ENCODE results near the gene ABHD14A.

The ABHD14A gene

DNA sequence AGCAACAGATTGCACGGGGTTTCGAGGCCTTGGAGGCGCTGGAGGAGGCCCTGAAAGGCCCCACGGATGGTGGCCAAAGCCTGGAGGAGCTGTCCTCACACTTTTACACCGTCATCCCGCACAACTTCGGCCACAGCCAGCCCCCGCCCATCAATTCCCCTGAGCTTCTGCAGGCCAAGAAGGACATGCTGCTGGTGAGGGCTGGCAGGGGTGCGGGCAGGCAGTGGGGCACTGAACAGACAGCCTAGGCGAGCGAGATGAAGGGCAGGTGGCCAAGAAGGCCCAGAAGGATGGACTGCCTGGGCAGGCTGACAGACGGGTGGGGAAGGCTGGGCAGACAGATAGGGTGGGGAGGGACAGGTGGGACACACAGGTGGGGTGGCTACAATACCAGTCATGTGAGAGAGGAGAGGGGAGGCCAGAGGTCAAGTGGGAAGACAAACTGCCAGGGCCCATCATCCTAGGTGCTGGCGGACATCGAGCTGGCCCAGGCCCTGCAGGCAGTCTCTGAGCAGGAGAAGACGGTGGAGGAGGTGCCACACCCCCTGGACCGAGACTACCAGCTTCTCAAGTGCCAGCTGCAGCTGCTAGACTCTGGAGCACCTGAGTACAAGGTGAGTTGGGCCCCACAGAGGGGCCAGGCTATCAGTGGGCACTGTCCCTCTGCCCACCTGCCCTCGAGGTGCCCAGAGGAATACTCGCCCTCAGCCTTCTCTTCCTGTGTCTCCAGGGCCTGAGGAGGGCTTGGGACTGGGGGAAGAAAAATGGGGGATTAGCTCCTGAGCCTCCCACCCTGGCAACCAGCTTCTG, 29.6 kb upstream of the ABHD14A start:
- peaks cover 10% of the 10 kb centered on the region for H3K4me1 ChIP-seq
- no peak overlapping the region for H3K4me3 ChIP-seq
- H3K36me3 ChIP-seq (replicated peaks) = no peaks in the 10 kb centered on the region
- no peaks in the 10 kb centered on the region for H3K9me3 ChIP-seq
- DNase-seq (ENCODE audit: low spot score in 2 of 2) = no peak
- in situ Hi-C loops (cut with MboI; ENCODE audit: low sequenced_read_pairs) = no loop called here
- no peaks in the 10 kb centered on the region for H3K27me3 ChIP-seq (ENCODE audit: low read depth)

DNA sequence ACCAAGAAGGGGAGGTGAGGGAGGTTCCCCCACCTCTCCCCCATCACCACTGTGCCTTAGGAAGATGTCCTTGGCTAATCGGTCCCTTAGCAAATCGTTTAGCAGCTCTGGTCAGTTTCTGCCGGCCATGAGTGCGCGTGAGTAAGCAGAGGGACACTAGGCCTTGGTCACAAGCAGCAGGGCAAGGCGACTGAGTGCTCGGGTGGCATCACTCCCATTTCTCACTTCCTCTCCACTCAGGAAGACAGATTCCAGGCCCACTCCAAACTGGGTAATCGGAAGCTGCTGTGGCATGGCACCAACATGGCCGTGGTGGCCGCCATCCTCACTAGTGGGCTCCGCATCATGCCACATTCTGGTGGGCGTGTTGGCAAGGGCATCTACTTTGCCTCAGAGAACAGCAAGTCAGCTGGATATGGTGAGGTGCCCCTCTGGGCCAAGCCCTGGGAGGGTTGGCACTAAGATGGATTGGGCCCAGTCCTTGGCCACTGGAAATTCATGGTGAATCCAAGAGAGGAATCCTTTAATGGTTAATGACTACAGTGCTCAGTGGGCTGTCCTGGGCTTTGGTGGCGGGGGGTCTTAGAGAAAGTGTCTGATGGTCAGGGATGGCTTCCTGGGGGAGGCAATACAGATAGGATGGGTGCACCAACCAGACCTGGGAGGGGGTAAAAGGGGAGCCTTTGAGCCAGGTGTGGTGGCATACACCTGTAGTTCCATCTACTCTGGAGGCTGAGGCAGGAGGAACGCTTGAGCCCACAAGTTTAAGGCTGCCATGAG, 28.7 kb upstream of the ABHD14A start:
- Histone ChIP-seq H3K4me1 (peaks cover 10% of the 10 kb centered on the region), H3K36me3 (replicated peaks) (no peaks in the 10 kb centered on the region), H3K4me3 (no peak overlapping the region), H3K27me3 (ENCODE audit: low read depth) (no peaks in the 10 kb centered on the region), H3K9me3 (no peaks in the 10 kb centered on the region)
- in situ Hi-C loops (cut with MboI; ENCODE audit: low sequenced_read_pairs) = no loop called here
- DNase-seq (ENCODE audit: low spot score in 2 of 2) = no peak

DNA sequence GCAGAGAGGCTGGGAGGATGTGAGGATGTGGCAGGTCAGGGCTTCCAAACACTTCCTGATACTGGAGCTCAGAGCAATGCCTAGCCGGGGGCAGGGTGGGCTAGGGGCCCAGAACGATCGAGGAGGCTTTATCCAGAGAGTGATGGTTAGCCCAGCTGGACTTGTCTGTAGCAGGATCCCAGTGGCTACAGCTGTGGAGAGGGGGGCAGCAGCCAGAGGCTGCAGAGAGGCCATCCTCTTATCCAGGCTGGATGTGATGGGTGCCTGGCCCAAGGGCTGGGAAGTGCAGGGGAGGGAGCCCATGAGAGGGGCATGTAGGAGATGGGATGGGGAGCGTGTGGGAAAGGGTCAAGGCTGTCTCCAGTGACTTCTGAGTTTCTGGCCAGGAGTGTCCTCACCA, 28.1 kb upstream of the ABHD14A start:
- H3K27me3 ChIP-seq (ENCODE audit: low read depth) = no peaks in the 10 kb centered on the region
- DNase-seq (ENCODE audit: low spot score in 2 of 2) = no peak
- in situ Hi-C loops (cut with MboI; ENCODE audit: low sequenced_read_pairs) = no loop called here
- H3K4me1 ChIP-seq = peaks cover 10% of the 10 kb centered on the region
- H3K4me3 ChIP-seq = no peak overlapping the region
- no peaks in the 10 kb centered on the region for H3K36me3 ChIP-seq (replicated peaks)
- H3K9me3 ChIP-seq = no peaks in the 10 kb centered on the region

DNA sequence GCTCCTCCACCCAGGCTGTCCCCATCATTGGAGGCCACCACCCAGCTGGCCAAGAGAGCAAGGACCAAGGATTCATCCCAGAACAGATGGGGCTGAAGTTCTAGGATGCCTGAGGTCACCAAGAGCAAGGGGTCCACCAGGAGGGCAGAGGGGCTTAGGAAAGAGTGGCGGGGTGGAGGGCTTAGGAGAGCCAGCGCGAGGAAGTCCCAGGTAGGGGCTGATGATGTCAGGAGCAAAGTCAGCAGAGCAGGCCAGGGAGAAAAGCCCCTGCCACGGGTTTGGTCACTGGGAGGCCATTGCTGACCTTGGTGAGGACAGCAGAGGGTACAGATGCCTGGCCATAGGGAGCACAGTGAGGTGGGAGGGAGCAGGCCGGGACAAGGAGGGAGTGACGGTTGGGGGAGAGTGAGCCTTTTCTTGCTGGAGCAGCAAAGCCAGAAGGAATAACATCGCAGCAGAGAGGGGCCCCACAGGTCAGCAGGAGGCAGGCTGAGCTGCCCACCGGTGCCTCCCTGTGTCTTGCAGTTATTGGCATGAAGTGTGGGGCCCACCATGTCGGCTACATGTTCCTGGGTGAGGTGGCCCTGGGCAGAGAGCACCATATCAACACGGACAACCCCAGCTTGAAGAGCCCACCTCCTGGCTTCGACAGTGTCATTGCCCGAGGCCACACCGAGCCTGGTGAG, 27.5 kb upstream of the ABHD14A start:
- Histone ChIP-seq H3K4me1 (peaks cover 7% of the 10 kb centered on the region), H3K27me3 (ENCODE audit: low read depth) (no peaks in the 10 kb centered on the region), H3K4me3 (no peak overlapping the region), H3K9me3 (no peaks in the 10 kb centered on the region), H3K36me3 (replicated peaks) (no peaks in the 10 kb centered on the region)
- in situ Hi-C loops (cut with MboI; ENCODE audit: low sequenced_read_pairs) = no loop called here
- no peak for DNase-seq (ENCODE audit: low spot score in 2 of 2)

DNA sequence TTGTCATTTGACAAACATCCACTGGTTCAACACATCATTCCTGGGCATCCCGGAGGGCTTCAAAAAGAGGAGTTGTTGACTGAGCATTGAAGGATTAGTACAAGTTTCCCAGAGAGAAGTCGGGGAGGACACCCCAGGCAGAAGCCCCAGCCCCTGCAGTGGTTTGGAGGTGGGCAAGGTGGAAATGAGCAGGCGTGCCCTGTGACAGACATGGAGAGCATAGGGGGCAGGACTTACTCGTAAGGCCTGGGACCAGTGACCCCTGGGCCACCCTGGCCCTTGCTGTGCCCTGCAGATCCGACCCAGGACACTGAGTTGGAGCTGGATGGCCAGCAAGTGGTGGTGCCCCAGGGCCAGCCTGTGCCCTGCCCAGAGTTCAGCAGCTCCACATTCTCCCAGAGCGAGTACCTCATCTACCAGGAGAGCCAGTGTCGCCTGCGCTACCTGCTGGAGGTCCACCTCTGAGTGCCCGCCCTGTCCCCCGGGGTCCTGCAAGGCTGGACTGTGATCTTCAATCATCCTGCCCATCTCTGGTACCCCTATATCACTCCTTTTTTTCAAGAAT, 26.8 kb upstream of the ABHD14A start:
- H3K9me3 ChIP-seq = no peaks in the 10 kb centered on the region
- no peak overlapping the region for H3K4me3 ChIP-seq
- H3K36me3 ChIP-seq (replicated peaks) = no peaks in the 10 kb centered on the region
- DNase-seq (ENCODE audit: low spot score in 2 of 2) = no peak
- in situ Hi-C loops (cut with MboI; ENCODE audit: low sequenced_read_pairs) = no loop called here
- H3K27me3 ChIP-seq (ENCODE audit: low read depth) = no peaks in the 10 kb centered on the region
- peaks cover under 1% of the 10 kb centered on the region; the same call in 1 of the 2 replicates for H3K4me1 ChIP-seq

DNA sequence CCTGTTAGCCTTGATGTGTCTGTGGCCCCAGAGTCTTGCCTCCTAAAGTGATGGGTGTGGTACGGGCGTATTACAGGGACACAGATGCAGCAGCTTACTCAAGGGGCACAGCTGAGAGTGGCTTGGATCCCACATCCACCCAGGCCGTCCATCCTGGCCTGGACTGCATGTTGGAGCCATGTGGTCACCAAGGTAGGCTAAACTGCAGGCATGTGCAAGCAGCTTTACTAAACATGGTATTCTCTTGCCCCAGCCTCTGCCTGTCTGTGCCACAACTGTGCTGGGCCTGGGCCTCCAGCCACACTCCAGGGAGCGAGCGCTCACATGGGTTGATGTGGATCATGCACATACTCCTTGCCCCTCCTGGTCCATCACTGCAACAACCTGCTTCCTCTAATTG, 25.7 kb upstream of the ABHD14A start:
- in situ Hi-C loops (cut with MboI; ENCODE audit: low sequenced_read_pairs) = no loop called here
- no peak overlapping the region for H3K4me3 ChIP-seq
- H3K9me3 ChIP-seq = no peaks in the 10 kb centered on the region
- DNase-seq (ENCODE audit: low spot score in 2 of 2) = no peak
- no peaks in the 10 kb centered on the region for H3K4me1 ChIP-seq
- H3K27me3 ChIP-seq (ENCODE audit: low read depth) = no peaks in the 10 kb centered on the region
- no peaks in the 10 kb centered on the region for H3K36me3 ChIP-seq (replicated peaks)

DNA sequence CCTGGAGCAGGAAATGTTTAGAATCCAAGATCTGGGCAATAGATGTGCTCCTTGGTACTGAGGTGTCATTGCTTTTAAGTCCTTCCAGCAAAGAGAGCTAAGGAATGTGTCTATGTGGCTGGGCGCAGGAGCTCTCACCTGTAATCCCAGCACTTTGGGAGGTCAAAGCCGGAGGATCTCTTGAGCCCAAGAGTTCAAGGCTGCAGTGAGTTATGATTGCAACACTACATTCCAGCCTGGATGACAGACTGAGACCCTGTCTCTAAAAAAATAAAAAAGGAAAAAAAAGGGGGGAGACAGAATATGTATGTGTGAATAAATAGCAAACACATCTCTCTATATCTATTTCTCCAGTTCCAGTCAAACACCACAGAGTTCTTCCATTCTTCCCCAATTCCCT, 24.0 kb upstream of the ABHD14A start:
- Histone ChIP-seq H3K36me3 (replicated peaks) (no peaks in the 10 kb centered on the region), H3K4me3 (no peak overlapping the region), H3K4me1 (no peaks in the 10 kb centered on the region), H3K27me3 (ENCODE audit: low read depth) (no peaks in the 10 kb centered on the region), H3K9me3 (no peaks in the 10 kb centered on the region)
- in situ Hi-C loops (cut with MboI; ENCODE audit: low sequenced_read_pairs) = no loop called here
- no peak for DNase-seq (ENCODE audit: low spot score in 2 of 2)

DNA sequence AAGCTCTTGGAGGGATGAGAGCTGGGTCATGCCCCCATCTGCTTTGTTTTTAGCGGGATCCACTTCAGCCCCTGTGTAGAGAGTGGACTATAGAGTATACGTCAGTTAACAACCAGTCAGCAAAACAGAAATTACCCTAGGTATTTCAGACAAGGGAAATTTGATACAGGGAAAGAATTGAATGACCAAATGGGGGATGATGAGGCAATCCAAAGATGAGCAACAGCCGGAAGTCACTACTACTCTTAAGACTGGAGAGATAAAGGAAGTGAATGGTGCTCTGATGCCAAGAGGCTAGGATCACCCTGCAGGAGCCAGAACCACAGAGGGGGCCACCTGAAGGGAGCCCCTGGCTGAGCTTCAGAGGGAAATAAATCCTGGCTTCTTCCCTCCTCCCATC, 21.4 kb upstream of the ABHD14A start:
- no peak for DNase-seq (ENCODE audit: low spot score in 2 of 2)
- Histone ChIP-seq H3K9me3 (no peaks in the 10 kb centered on the region), H3K4me3 (no peak overlapping the region), H3K36me3 (replicated peaks) (no peaks in the 10 kb centered on the region; the same call in none of the 2 replicates), H3K27me3 (ENCODE audit: low read depth) (no peaks in the 10 kb centered on the region), H3K4me1 (no peaks in the 10 kb centered on the region)
- in situ Hi-C loops (cut with MboI; ENCODE audit: low sequenced_read_pairs) = no loop called here

DNA sequence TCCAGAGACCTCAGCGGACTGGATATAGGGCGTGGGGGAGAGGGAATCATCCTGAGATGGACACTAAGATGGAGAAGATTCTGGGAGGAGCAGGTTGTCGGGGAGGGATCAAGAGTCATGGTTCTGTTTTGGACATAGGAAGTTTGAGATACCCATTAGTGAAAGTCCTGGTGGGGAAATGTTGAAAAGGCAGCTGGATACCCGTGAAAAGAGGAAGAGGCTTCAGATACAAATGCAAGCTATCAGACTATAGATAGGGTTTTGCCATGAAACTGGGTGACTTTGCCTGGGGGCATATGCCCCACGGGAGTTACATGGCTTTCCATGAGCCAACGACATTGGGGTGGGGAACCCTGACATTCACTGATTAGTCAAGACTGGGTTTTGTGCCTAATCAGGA, 20.8 kb upstream of the ABHD14A start:
- Histone ChIP-seq H3K9me3 (no peaks in the 10 kb centered on the region), H3K36me3 (replicated peaks) (peaks cover 2% of the 10 kb centered on the region), H3K4me3 (no peak overlapping the region), H3K27me3 (ENCODE audit: low read depth) (no peaks in the 10 kb centered on the region), H3K4me1 (no peaks in the 10 kb centered on the region)
- in situ Hi-C loops (cut with MboI; ENCODE audit: low sequenced_read_pairs) = no loop called here
- no peak for DNase-seq (ENCODE audit: low spot score in 2 of 2)

DNA sequence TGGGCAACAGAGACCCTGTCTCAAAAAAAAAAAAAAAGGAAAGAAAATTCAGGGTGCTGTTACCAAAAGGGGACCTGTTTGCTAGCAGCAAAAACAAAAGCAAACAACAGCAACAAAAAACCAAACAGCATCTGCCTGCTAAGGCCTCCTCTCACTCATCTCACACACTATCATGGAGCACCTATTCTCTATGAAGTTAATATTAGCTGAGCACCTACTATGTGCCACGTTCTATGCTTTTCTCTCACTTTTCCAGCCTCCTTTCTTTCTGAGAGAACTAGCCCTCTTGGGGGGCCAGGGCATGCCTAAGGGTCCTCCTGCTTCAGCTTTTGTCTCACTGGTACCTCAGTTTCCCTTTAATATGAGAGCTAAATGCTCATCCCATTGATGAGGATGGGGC, 20.2 kb upstream of the ABHD14A start:
- DNase-seq (ENCODE audit: low spot score in 2 of 2) = no peak
- no peaks in the 10 kb centered on the region for H3K27me3 ChIP-seq (ENCODE audit: low read depth)
- in situ Hi-C loops (cut with MboI; ENCODE audit: low sequenced_read_pairs) = no loop called here
- H3K4me1 ChIP-seq = no peaks in the 10 kb centered on the region
- no peak overlapping the region for H3K4me3 ChIP-seq
- no peaks in the 10 kb centered on the region for H3K9me3 ChIP-seq
- H3K36me3 ChIP-seq (replicated peaks) = peaks cover 9% of the 10 kb centered on the region

DNA sequence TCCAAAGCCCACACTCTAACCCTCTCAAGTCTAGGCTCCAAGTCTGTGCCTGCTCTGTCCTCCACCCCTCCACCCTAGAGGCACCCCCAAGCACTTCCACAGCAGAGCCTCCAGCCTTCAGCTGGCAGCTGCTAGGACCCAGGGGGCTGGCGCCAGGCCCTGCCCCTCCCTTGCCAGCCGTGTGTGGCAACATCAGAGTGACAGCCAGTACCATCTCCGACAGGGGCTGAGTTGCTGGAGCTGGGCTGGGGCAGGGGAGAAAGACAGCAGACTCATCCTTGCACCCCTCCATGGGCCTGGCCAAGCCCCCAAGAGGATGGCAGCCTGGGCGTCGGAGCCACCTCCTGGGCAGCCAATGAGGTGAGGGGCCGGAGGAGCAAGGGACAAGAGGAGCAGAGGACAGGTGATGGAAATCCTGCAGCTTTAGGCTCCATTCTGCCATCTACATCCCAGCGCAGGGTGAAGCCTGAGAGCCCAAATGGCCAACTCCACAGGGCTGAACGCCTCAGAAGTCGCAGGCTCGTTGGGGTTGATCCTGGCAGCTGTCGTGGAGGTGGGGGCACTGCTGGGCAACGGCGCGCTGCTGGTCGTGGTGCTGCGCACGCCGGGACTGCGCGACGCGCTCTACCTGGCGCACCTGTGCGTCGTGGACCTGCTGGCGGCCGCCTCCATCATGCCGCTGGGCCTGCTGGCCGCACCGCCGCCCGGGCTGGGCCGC, 19.5 kb upstream of the ABHD14A start, which contains the start of gene GPR62:
GPR62 (plus strand) TSS at position 207 of the 718 bp plus-strand sequence; CDS start at position 479, 272 bp downstream.
- Histone ChIP-seq H3K27me3 (ENCODE audit: low read depth) (no peaks in the 10 kb centered on the region), H3K36me3 (replicated peaks) (peaks cover 15% of the 10 kb centered on the region), H3K4me3 (no peak within 1 kb of the TSS), H3K9me3 (no peaks in the 10 kb centered on the region), H3K4me1 (no peaks in the 10 kb centered on the region)
- DNase-seq (ENCODE audit: low spot score in 2 of 2) = no peak
- in situ Hi-C loops (cut with MboI; ENCODE audit: low sequenced_read_pairs) = no loop called here

DNA sequence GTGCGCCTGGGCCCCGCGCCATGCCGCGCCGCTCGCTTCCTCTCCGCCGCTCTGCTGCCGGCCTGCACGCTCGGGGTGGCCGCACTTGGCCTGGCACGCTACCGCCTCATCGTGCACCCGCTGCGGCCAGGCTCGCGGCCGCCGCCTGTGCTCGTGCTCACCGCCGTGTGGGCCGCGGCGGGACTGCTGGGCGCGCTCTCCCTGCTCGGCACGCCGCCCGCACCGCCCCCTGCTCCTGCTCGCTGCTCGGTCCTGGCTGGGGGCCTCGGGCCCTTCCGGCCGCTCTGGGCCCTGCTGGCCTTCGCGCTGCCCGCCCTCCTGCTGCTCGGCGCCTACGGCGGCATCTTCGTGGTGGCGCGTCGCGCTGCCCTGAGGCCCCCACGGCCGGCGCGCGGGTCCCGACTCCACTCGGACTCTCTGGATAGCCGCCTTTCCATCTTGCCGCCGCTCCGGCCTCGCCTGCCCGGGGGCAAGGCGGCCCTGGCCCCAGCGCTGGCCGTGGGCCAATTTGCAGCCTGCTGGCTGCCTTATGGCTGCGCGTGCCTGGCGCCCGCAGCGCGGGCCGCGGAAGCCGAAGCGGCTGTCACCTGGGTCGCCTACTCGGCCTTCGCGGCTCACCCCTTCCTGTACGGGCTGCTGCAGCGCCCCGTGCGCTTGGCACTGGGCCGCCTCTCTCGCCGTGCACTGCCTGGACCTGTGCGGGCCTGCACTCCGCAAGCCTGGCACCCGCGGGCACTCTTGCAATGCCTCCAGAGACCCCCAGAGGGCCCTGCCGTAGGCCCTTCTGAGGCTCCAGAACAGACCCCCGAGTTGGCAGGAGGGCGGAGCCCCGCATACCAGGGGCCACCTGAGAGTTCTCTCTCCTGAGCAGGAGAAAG, 18.7 kb upstream of the ABHD14A start:
- Histone ChIP-seq H3K9me3 (no peaks in the 10 kb centered on the region), H3K36me3 (replicated peaks) (peaks cover 16% of the 10 kb centered on the region), H3K4me3 (no peak overlapping the region), H3K4me1 (no peaks in the 10 kb centered on the region), H3K27me3 (ENCODE audit: low read depth) (no peaks in the 10 kb centered on the region)
- DNase-seq (ENCODE audit: low spot score in 2 of 2) = no peak
- in situ Hi-C loops (cut with MboI; ENCODE audit: low sequenced_read_pairs) = no loop called here
